ENCODE results near the gene RIC8A.

DNA sequence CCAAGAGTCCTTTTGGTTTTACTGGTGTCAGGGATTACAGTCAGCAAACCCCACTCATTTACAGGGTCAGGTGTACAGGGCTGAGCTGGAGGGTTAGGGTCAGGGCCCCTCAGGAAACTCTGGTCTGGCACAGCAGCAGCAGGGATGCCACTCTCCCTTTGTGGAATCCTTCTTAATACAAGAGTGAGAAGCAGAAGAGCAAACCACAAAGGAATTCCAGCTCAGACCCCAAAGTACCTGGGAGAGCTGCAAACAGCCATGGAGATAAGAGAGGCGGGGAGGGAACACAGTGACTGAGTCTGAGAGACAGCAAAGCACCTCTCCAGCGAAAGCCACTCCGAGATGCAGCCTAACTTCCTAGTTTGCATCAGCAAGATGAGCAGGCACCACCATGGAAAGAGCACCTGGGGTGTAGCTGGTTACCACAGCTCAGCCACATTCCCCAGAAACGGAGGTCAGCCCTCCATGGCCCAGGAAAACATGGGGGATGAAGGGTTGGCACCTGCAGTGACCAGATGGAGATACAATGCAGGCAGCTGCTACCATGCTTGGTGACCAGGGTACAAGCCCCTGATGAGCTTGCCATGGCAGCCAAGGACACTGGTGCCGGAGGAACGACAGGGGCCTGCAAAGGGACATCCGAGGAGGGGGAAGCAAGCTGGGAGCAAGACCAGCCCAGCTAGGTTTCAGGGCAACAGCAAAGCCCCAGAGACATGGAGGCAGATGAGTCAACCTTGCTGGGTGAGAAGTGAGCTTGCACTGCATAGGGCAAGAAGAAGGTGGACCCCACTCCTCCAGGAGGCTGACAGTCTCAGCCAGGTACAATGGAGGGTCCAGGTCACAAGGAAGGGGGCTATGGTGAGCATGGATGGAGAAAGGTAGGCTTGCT, 4.2 kb upstream of the RIC8A start:
- no peak for TF ChIP-seq SMC3 (IDR thresholded peaks at IDR 0.05)
- TF ChIP-seq CTCF (IDR thresholded peaks at IDR 0.05), result no peak
- no peak for TF ChIP-seq FOSL2 (IDR thresholded peaks at IDR 0.05)
- TF ChIP-seq FOSL2 (CRISPR knock-in tag; IDR thresholded peaks at IDR 0.05), result no peak
- TF ChIP-seq JUN (IDR thresholded peaks at IDR 0.05), result no peak
- TF ChIP-seq HDAC2 (IDR thresholded peaks at IDR 0.05), result no peak
- TF ChIP-seq EHMT2 (IDR thresholded peaks at IDR 0.05; ENCODE audit: low read depth), result no peak
- no peak for TF ChIP-seq MAX (IDR thresholded peaks at IDR 0.05)
- no peak for TF ChIP-seq RAD21 (conservative IDR thresholded peaks at IDR 0.05 in 1 of 2, IDR thresholded peaks at IDR 0.05 in 1 of 2)
- TF ChIP-seq ZNF302 (CRISPR knock-in tag; IDR thresholded peaks at IDR 0.05), result no peak
- TF ChIP-seq MAFK (IDR thresholded peaks at IDR 0.05; ENCODE audit: partially characterized antibody), result no peak
- TF ChIP-seq CHD4 (IDR thresholded peaks at IDR 0.05; ENCODE audit: borderline replicate concordance), result no peak
- no peak for TF ChIP-seq BHLHE40 (IDR thresholded peaks at IDR 0.05; ENCODE audit: low read depth, low read length)
- no peak for TF ChIP-seq KDM1A (IDR thresholded peaks at IDR 0.05; ENCODE audit: low read depth)
- no peak for TF ChIP-seq MYC (IDR thresholded peaks at IDR 0.05; ENCODE audit: borderline replicate concordance, low read length)

All from A549 (cell line).